ENCODE measurements around the gene KRT222. TPM values are rescaled to one million over a fixed set of nuclear protein-coding genes. Genes with fewer than 3 reads are reported as not detected.

KRT222 gene
- total RNA-seq, 6 experiments from 2014 or later = 1.2 to 3.2 (median 1.9) TPM

DNA sequence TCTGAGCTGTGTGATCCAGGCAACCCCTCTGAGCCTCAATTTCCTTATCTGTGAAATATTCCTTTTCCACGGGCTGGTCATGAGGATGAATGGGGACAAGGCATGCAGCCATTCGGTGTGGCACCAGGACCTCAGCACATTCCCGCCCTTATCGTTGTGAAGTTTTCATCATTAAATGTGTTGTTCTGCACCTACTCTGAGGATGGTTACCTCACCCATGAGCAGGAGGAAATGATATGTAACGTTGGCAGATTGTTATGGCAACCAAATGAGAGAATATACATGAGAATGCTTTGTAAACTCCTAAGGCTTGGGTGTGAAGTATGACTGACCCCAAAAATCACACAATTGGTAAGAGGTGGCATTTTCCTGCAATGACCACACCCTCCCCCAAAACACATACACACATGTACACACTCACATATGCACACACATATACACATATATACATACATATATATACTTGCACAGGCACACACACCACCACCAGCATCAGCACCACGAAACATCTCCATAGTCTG is 56.9 kb downstream of the KRT222 start:
- DNase-seq (no peak), ATAC-seq (no peak)
- H3K4me1 ChIP-seq = no peaks in the 10 kb centered on the region
- H3K27me3 ChIP-seq = no peaks in the 10 kb centered on the region
- H3K27ac ChIP-seq = no peak overlapping the region
- no peaks in the 10 kb centered on the region for H3K9me3 ChIP-seq
- 70% methylated on average over 6 of the region's 6 CpGs for WGBS (ENCODE audit: insufficient coverage, low coverage, low lambda C conversion rate, missing lambda C conversion rate)
- H3K4me3 ChIP-seq = no peak overlapping the region
- no peaks in the 10 kb centered on the region for H3K36me3 ChIP-seq
- TF ChIP-seq, protein P1, sequence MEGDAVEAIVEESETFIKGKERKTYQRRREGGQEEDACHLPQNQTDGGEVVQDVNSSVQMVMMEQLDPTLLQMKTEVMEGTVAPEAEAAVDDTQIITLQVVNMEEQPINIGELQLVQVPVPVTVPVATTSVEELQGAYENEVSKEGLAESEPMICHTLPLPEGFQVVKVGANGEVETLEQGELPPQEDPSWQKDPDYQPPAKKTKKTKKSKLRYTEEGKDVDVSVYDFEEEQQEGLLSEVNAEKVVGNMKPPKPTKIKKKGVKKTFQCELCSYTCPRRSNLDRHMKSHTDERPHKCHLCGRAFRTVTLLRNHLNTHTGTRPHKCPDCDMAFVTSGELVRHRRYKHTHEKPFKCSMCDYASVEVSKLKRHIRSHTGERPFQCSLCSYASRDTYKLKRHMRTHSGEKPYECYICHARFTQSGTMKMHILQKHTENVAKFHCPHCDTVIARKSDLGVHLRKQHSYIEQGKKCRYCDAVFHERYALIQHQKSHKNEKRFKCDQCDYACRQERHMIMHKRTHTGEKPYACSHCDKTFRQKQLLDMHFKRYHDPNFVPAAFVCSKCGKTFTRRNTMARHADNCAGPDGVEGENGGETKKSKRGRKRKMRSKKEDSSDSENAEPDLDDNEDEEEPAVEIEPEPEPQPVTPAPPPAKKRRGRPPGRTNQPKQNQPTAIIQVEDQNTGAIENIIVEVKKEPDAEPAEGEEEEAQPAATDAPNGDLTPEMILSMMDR (IDR thresholded peaks at IDR 0.05) = no peak
- TF ChIP-seq POLR2A (IDR thresholded peaks at IDR 0.05) = no peak
- intact Hi-C loops (cut with DNase I) = no loop called here

DNA sequence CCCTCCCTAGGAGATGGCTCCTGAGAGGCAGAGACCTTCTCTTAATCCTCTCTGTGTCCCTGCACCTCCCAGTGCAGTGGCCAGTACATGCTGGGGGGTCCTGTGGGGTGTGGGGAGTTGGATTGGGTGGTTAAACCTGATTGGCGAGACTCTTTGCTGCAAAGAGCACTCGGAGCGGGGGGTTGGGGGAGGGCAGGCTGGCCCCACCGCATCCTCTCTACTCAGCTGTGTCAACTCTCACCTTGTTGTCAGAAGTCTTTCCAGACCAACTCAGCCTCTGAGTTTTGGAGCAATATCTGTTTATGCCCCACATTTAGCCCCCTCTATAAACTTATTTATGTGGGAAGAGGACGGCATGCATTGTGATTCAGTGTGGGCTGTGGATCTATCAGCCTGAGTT is 57.3 kb downstream of the KRT222 start:
- no peak overlapping the region for H3K4me3 ChIP-seq
- no peak for DNase-seq
- TF ChIP-seq, protein P1 (IDR thresholded peaks at IDR 0.05) = no peak
- TF ChIP-seq POLR2A (IDR thresholded peaks at IDR 0.05) = no peak
- no peaks in the 10 kb centered on the region for H3K9me3 ChIP-seq
- no peaks in the 10 kb centered on the region for H3K36me3 ChIP-seq
- H3K4me1 ChIP-seq = no peaks in the 10 kb centered on the region
- ATAC-seq = peak in 1 of 4 donors; percentile 19
- no peak overlapping the region for H3K27ac ChIP-seq
- WGBS (ENCODE audit: insufficient coverage, low coverage, low lambda C conversion rate, missing lambda C conversion rate) = 86% methylated on average over 1 of the region's 5 CpGs
- H3K27me3 ChIP-seq = no peaks in the 10 kb centered on the region
- intact Hi-C loops (cut with DNase I) = no loop called here

DNA sequence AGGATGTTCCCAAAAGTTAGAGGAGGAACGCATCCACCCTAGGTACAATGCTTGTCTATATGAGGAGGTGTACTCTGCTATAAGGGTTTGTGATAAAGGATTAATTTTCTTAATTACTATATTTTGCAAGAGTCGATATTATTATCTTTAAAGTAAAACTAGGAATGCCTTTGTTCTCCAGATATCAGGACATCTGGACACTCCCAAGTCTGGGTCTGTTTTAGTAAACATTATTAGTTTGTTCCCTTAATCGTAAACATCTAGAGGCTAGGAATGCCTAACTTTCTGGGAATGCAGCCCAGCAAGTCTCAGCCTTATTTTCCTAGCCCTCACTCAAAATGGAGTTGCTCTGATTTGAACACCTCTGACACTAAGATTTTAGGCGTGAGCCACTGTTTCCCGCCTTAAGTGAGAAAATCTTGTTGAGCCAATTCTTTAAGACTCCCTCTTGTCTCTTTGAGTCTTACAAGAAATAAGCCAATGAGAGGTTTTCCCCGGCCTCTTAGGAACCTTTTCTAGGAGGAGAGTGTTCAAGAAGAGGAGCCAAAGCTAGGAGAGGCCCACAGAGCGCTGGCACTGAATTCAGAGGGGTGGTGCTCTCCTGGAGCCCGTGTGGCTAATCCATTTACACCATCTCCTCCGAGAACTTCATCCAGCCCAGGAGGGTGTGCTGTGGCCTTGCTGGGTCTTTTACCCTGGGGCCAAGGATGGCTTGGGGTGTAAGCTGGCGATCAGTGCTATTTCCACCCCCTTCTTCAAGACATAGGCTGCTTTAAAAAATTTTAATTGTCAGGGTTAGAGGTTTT is 58.2 kb downstream of the KRT222 start:
- Histone ChIP-seq H3K4me1 (no peaks in the 10 kb centered on the region), H3K4me3 (no peak overlapping the region), H3K27ac (no peak overlapping the region), H3K27me3 (no peaks in the 10 kb centered on the region), H3K36me3 (no peaks in the 10 kb centered on the region), H3K9me3 (no peaks in the 10 kb centered on the region)
- no peak for ATAC-seq
- intact Hi-C loops (cut with DNase I) = no loop called here
- no peak for DNase-seq
- WGBS (ENCODE audit: insufficient coverage, low coverage, low lambda C conversion rate, missing lambda C conversion rate) = 73% methylated on average over 10 of the region's 10 CpGs
- TF ChIP-seq, protein P1 (IDR thresholded peaks at IDR 0.05) = no peak
- no peak for TF ChIP-seq POLR2A (IDR thresholded peaks at IDR 0.05)

DNA sequence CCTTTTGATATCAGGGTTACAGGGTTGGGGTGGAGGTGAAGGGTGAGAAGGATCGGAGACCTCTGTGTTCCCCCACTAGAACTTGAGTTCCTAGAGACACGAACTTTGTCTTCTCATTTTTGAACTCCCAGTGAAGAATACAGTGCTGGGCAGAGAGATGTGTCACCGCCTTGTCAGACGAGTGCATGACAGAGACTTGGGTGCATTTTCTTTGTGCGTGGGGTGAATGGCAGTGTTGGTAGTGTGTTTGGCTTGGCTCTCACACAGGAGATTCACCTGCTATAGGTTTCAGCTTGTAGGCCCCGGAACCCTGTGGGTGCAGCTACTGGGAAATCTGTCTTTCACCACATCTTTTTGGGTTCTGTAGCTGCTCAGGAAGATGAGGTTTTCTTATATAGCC is 59.7 kb downstream of the KRT222 start:
- H3K9me3 ChIP-seq = no peaks in the 10 kb centered on the region
- DNase-seq = no peak
- intact Hi-C loops (cut with DNase I) = no loop called here
- no peak for ATAC-seq
- H3K27ac ChIP-seq = no peak overlapping the region
- H3K36me3 ChIP-seq = no peaks in the 10 kb centered on the region
- H3K27me3 ChIP-seq = no peaks in the 10 kb centered on the region
- H3K4me3 ChIP-seq = no peak overlapping the region
- no peaks in the 10 kb centered on the region for H3K4me1 ChIP-seq
- TF ChIP-seq, protein P1 (IDR thresholded peaks at IDR 0.05) = no peak
- no peak for TF ChIP-seq POLR2A (IDR thresholded peaks at IDR 0.05)
- WGBS (ENCODE audit: insufficient coverage, low coverage, low lambda C conversion rate, missing lambda C conversion rate) = 94% methylated on average over 4 of the region's 6 CpGs

Other genes with a start within 250 kb of the KRT222 start
- gene TOP2A, start 247.3 kb downstream of the KRT222 start, total RNA-seq = 1 to 10 TPM in 4 of 6 experiments, under 1 TPM in 2; 0.22 to 7.3 (median 3.0) TPM
- gene IGFBP4, start 221.7 kb downstream of the KRT222 start, total RNA-seq = 100 to 1,000 TPM; 382 to 716 (median 430) TPM
- gene TNS4, start 163.6 kb downstream of the KRT222 start, total RNA-seq = not detected
- gene CCR7, start 99.7 kb downstream of the KRT222 start, total RNA-seq = under 1 TPM in 4 of 6 experiments, not detected in 2; 0.12 to 0.58 (median 0.28) TPM
- gene SMARCE1, start 17.4 kb downstream of the KRT222 start, total RNA-seq = 10 to 100 TPM; 28.8 to 47.1 (median 33.5) TPM
- not detected for gene KRT24, start 38.6 kb upstream of the KRT222 start, total RNA-seq
- not detected for gene KRT25, start 90.2 kb upstream of the KRT222 start, total RNA-seq
- not detected for gene KRT26, start 107.0 kb upstream of the KRT222 start, total RNA-seq
- gene KRT27, start 117.4 kb upstream of the KRT222 start, total RNA-seq = not detected
- not detected for gene KRT28, start 134.8 kb upstream of the KRT222 start, total RNA-seq
- 10 to 100 TPM; 11.4 to 20.4 (median 17.4) TPM for gene KRT10, start 157.4 kb upstream of the KRT222 start, total RNA-seq
- gene KRT12, start 202.0 kb upstream of the KRT222 start, total RNA-seq = not detected
- not detected for gene KRT20, start 220.1 kb upstream of the KRT222 start, total RNA-seq

All from right lobe of liver (tissue), 6 donors.